Activated naive CD4-positive, alpha-beta T cell treated with Interleukin-2 at 50 U/mL for 16 hours (primary cell): ENCODE results near the gene SUGP1.

ENCODE experiments used
- DNase-seq: peaks from one replicate; pipeline ENCODE4 v3.0.0-alpha.2; 2020

SUGP1 gene

DNA sequence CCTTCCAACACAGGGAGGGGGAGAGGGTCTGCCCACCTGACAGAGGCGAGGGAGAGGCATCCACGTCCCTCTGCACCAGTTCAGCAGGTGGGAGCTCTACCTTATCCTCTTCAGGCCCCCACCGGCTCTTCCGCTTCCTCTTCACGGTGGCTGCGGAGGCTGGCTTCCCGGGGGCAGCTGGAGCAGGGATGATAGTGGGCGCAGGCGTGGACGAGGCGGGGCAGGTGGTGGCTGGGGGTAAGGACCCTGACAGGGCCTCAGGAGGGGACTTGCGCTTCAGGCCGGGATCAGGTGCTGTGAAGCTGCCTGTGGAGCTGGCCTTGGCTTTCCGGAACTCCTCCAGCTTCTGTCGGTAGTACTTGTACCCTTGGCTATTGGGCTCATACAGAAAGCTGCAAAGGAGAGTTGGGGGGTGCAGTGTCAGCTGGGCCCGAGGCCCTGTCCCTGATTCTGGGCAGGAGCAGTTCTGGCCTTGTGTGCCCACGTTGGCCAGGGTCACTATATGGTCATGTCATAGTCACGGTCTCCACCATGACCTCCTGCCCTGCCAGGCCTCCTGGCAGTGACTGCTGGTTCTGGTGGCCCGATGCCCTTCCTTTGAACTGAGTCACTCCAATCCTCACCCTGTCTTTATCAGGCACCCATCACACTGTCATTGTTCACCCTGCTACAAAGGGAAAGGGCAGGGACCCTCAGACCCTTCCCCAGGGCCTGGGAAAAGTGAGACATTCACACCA is 23.2 kb downstream of the SUGP1 start:
- DNase-seq: no peak

- DNase-seq: no peak
Observed at GRCh38 chr19:19294914-19295313, 25.4 kb downstream of the SUGP1 start.

DNA sequence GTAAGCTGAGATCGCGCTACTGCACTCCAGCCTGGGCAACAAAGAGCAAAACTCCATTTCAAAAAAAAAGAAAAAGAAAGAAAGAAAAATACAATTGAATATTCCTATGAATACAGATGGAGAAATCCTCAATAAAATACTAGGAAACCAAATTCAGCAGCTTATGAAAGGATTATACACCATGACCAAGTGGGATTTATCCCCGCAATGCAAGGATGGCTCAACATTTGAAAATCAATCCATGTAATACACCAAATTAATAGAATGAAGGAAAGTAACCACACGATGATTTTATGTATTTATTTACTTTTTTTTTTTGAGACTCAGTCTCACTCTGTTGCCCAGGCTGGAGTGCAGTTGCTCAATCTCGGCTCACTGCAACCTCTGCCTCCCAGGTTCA is 27.7 kb downstream of the SUGP1 start:
- no peak for DNase-seq

- no peak for DNase-seq
Observed at GRCh38 chr19:19285686-19286085, 34.6 kb downstream of the SUGP1 start.

DNA sequence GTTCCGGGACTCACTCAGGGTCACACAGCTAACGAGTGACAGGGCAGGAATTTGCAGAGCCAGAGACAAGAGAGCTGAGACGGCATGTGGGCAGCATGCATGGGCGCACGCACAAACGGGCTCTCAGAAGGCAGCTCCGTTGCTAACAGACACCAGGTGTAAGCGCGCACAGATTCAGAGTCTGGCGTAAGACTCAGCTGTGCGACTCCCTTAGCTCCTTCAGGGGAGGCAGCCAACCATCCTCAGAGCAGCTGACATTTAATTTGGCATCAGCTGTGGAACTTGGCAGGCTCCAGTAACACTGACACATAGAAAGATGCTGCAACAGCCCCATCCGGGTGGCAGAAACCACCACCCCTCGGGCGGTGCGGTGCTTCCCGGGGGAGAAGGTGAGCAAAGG is 39.7 kb downstream of the SUGP1 start:
- no peak for DNase-seq

DNA sequence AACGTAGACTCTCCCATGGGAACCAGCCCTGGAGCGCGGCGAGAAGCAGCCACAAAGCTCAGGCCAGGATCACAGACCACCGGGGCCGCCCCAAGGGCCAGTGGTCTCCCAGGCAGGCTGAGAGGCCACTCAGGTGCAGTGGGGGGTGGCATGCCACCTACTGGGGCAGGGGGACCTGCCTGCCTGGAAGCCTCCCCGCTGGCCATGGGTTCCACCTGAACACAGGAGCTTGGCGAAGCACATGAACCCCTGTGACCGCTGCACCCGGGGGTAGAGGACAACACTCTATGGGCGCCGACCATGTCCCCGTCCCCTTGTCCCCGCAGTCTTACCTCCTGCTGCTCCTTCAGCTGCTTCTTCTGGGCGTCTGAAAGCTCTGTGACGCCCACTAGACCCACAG is 40.5 kb downstream of the SUGP1 start:
- DNase-seq: no peak

- DNase-seq: no peak
Observed at GRCh38 chr19:19279062-19279612, 41.2 kb downstream of the SUGP1 start.

GRCh38 chr19:19278315-19278714 is 42.0 kb downstream of the SUGP1 start:
- DNase-seq: no peak

DNA sequence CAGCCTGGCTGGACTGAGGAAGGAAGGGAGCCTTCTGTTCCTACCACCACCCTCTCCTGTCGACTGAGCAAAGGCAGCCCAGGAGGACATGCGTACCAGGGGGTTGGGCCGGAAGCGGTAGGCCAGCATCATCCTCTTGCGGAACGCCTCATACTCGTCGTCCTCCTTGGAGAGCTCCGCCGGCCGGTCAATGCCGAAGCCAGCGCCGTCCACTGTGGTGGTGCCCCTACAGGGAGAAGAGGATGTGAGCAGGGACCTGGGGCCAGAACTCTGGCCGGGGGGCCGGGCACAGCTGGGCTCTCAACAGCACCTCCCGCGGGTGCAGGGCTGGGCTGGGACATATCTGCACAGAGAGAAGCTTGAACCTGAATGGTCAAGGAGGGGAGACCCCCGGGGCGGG is 43.5 kb downstream of the SUGP1 start:
- no peak for DNase-seq

DNA sequence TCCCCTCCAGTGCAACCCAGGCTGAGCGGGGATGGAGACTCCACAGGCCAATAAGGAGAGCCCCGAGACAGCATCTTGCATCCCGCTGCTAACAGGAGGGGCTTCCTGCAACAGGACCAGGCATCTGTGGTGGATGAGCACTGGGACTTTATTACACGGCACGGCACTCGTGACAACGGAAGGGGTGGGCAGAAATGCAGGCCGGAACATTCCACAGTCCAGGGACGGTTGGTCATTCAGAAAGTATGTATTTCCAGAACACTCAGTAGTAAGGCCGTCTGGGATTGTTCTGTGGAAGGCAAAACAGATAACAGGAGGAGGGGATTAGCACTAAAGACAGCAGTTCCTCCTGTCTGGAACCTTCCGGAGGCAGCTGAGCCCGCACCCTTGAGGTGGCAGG is 43.9 kb downstream of the SUGP1 start:
- DNase-seq: no peak

DNA sequence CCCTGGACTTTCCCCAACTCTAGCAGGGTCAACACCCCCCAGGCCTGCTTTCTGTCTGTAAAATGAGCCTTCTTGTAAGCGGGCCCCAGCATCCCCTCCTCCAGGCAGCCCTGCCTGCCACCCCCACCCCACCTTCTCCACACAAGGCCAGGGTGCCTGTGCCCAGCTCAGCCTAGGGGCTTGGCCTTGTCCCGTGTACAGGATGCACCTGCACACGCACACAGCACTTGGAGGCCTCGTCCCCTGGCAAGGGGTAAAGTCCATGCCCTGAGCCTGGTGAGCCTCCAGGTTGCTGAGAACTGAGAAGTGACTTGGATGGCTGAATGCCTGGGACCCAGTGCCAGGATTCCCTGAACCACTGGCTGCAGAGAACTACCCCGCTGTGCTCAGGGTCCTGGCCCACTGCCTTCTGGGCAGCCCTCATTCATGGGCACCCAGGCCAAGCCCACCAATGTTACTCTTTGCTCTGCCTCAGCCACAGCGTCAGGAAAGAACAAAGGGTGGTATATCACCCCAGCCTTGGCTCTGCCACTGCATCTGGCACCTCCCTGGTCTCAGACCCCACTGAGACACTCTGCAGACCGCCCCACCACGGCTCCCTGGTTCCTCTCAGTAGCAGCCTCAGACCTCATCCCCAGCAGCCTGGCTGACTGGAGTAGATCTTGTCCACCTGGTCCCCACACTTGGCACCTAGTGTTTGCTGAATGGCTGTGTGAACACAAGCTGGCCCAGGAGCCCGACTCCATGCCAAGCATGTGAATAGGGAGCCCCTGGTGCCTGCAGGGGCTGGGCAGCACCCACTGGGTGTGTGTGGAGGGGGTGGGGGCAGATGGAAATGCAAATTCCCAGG is 45.4 kb downstream of the SUGP1 start:
- DNase-seq: no peak

- DNase-seq: no peak
Observed at GRCh38 chr19:19274146-19274545, 46.2 kb downstream of the SUGP1 start.

DNA sequence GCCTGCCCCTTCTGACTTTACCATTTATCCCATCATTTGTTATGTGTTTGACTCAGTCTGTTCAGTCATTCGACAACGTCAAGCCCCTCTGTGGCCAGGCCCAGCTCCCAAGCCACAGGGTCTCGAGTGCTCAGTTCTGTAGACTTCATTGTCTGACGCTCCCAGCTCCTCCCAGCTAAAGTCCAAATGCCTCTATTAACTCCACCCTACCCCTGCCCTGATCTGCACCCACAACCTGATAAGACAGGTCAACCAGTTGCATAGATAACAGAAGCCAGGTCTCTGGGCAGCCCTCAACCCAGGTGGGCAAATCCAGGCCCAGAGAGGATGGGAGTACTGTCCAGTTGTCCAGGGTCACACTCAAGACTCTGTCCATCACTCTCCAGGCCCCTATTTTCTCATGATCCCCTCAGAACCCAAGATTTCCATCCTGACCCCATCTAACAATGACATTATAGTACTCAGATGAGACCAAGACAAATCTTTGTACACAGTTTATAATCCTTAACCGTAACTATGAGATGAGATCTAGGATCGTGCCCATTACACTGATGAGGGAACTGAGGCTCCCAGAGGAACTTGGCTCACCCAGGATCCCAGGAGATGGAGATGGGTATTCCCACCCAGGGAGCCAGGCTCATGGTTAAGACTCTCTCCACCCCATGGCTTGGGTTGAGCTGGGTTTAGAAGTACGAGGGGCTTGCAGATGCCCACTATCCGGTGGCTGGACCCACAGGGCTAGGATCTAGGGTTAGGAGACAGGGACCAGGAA is 48.3 kb downstream of the SUGP1 start:
- DNase-seq: no peak

GRCh38 chr19:19270749-19271571 is 49.3 kb downstream of the SUGP1 start:
- DNase-seq: no peak

- DNase-seq: no peak
Observed at GRCh38 chr19:19269952-19270694, 50.2 kb downstream of the SUGP1 start.

- DNase-seq: no peak
Observed at GRCh38 chr19:19268453-19269385, 51.6 kb downstream of the SUGP1 start.

- DNase-seq: no peak
Observed at GRCh38 chr19:19267305-19267704, 53.0 kb downstream of the SUGP1 start.

- DNase-seq: no peak
Observed at GRCh38 chr19:19263886-19264487, 56.3 kb downstream of the SUGP1 start.

DNA sequence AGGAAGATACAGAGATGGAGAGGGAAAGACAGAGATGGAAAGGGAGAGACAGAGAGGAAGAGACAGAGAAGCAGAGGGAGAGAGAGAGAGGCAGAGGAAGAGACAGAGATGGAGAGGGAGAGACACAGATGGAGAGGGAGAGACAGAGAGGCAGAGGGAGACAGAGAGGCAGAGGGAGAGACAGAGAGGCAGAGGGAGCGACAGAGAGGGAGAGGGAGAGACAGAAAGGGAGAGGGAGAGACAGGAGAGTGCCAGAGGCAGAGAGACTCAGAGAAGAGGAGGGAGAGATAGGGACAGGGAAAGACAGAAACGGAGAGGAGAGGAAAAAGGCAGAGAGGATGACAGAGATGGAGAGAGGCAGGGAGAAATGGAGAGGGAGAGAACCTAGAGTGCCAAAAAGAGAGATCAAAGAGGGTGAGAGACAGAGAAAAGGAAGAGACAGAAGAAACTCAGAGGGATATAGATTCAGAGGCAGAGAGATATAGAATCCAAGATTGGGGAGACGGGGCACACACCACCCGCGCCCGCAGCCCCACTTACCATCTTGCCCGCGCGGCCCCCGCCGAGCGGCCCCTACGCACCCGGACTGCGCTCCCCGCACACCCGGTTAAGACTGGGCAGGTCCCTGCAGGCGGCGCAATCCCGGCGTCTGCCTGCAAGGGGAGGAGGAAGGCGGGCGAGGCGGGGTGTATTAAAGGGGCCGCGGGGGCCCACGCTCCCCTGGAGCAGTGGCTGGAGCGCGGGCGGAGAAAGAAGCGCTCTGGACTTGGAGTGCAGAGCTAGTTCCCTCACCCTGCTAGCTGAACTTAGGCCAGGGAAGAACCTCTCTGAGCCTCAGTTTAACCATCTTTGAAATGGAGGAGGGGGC is 57.9 kb downstream of the SUGP1 start:
- no peak for DNase-seq
